Activated CD8-positive, alpha-beta memory T cell treated with anti-CD3 and anti-CD28 coated beads for 1 hour (primary cell): Measurements from ENCODE around the gene PCDHGA8.
"Not testable (repeated sequence)": the region's sequence is repeated elsewhere in the genome, so short reads cannot be mapped to it uniquely, and the experiment has no call there.

ENCODE experiments used
- DNase-seq, 2 donors: peaks; one replicate each; pipeline ENCODE4 v3.0.0-alpha.2; 2020; ENCODE audit warnings: low read depth in 1 of 2; ENCODE audit errors: extremely low read depth in 1 of 2

PCDHGA8 gene

GRCh38 chr5:141399555-141400258 lies 7.3 kb downstream of the PCDHGA8 start:
- DNase-seq: no peak

- DNase-seq: no peak
Measured at GRCh38 chr5:141402553-141403243, 10.3 kb downstream of the PCDHGA8 start, which contains the start of gene PCDHGA9. Gene PCDHGA9 (plus strand): TSS chr5:141402778. CDS start chr5:141402953, 175 bp downstream.

- DNase-seq: no peak
Measured at GRCh38 chr5:141403387-141403786, 11.0 kb downstream of the PCDHGA8 start.

- not testable (repeated sequence) for DNase-seq
Measured at GRCh38 chr5:141407790-141408505, 15.5 kb downstream of the PCDHGA8 start, which contains the start of gene PCDHGB6. Gene PCDHGB6 (plus strand): TSS chr5:141408021. CDS start chr5:141408203, 182 bp downstream.

- no peak for DNase-seq
Measured at GRCh38 chr5:141409598-141410306, 17.3 kb downstream of the PCDHGA8 start.

- no peak for DNase-seq
Measured at GRCh38 chr5:141411575-141411974, 19.1 kb downstream of the PCDHGA8 start.

- peak in 1 of 2 donors; percentile 17 for DNase-seq
Measured at GRCh38 chr5:141412854-141413539, 20.6 kb downstream of the PCDHGA8 start, which contains the start of gene PCDHGA10. Gene PCDHGA10 (plus strand): TSS chr5:141412987. CDS start chr5:141413176, 189 bp downstream.

- no peak for DNase-seq
Measured at GRCh38 chr5:141413540-141414069, 21.2 kb downstream of the PCDHGA8 start.

GRCh38 chr5:141414548-141415274 lies 22.3 kb downstream of the PCDHGA8 start:
- not testable (repeated sequence) for DNase-seq

GRCh38 chr5:141415275-141415618 lies 22.8 kb downstream of the PCDHGA8 start:
- not testable (repeated sequence) for DNase-seq

GRCh38 chr5:141417494-141418172 lies 25.2 kb downstream of the PCDHGA8 start, which contains the start of gene PCDHGB7:
Gene PCDHGB7 (plus strand): TSS chr5:141417677. CDS start chr5:141417860, 183 bp downstream.
- DNase-seq: peak in 1 of 2 donors; percentile 35

- DNase-seq: no peak
Measured at GRCh38 chr5:141419074-141419880, 26.8 kb downstream of the PCDHGA8 start.

- no peak for DNase-seq
Measured at GRCh38 chr5:141420855-141421488, 28.5 kb downstream of the PCDHGA8 start, which contains the start of gene PCDHGA11. Gene PCDHGA11 (plus strand): TSS chr5:141421051. CDS start chr5:141421228, 177 bp downstream.

GRCh38 chr5:141421489-141421855 lies 29.0 kb downstream of the PCDHGA8 start:
- no peak for DNase-seq

GRCh38 chr5:141422742-141423291 lies 30.4 kb downstream of the PCDHGA8 start:
- DNase-seq: no peak

- DNase-seq: no peak
Measured at GRCh38 chr5:141427783-141428426, 35.5 kb downstream of the PCDHGA8 start.
